Nephron (organoid): ENCODE data around the gene STAT1.
A peak's percentile ranks its signal among the peaks of the same experiment; 100 is the strongest.

ENCODE experiments used
- H3K27ac Mint-ChIP-seq, 3 experiments: 2 replicates each; pipeline ENCODE4 v1.8.0; 2020; ENCODE audit warnings: mixed read lengths in 3 of 3, mild to moderate bottlenecking in 2 of 3, moderate library complexity in 1 of 3
- H3K27me3 Mint-ChIP-seq: 2 replicates; pipeline ENCODE4 v1.8.0; 2021; ENCODE audit warnings: low read depth, mild to moderate bottlenecking, moderate library complexity, mixed read lengths
- H3K36me3 Mint-ChIP-seq: 2 replicates; pipeline ENCODE4 v1.8.0; 2020; ENCODE audit warnings: low read depth, mixed read lengths
- H3K4me1 Mint-ChIP-seq: 2 replicates; pipeline ENCODE4 v1.8.0; 2020; ENCODE audit warnings: mixed read lengths
- H3K4me3 Mint-ChIP-seq, 3 experiments: 2 replicates each; pipeline ENCODE4 v1.8.0; 2020; ENCODE audit warnings: mild to moderate bottlenecking in 3 of 3, mixed read lengths in 3 of 3, moderate library complexity in 2 of 3
- H3K9me3 Mint-ChIP-seq: 2 replicates; pipeline ENCODE4 v1.8.0; 2020; ENCODE audit warnings: mixed read lengths
- TF ChIP-seq, protein P1 (sequence below), 3 experiments: fragments of 200-600 bp; sonication (generic); IDR thresholded peaks; one replicate each; pipeline ENCODE4 v1.5.0; 2021; ENCODE audit warnings: antibody characterized with exemption in 3 of 3; ENCODE audit not compliant: unreplicated experiment in 3 of 3

The STAT1 gene

DNA sequence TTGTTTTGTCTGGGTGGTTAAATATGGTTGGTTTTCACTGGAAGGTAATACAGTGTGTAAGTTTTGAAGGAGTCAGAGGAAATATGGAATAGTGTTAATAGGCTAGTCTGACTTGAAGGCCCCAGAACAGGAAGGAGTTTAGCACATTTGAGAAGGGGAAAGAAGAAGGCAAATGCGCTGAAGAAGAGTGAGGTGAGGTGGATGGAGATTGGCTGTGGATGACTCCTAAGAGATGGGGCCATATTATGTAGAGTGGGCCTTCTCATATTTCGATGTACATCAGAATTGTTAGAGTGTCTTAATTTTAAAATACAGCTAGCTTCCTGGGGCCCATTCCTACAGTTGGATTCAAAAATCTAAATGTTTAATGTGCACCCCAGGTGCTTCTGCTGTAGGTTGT lies 72.4 kb downstream of the STAT1 start:
- Mint-ChIP-seq H3K4me1 (peaks cover 31% of the 10 kb centered on the region), H3K36me3 (no peaks in the 10 kb centered on the region), H3K9me3 (no peaks in the 10 kb centered on the region), H3K27ac (no peak overlapping the region), H3K4me3 (no peak overlapping the region), H3K27me3 (no peaks in the 10 kb centered on the region)
- TF ChIP-seq, protein P1, sequence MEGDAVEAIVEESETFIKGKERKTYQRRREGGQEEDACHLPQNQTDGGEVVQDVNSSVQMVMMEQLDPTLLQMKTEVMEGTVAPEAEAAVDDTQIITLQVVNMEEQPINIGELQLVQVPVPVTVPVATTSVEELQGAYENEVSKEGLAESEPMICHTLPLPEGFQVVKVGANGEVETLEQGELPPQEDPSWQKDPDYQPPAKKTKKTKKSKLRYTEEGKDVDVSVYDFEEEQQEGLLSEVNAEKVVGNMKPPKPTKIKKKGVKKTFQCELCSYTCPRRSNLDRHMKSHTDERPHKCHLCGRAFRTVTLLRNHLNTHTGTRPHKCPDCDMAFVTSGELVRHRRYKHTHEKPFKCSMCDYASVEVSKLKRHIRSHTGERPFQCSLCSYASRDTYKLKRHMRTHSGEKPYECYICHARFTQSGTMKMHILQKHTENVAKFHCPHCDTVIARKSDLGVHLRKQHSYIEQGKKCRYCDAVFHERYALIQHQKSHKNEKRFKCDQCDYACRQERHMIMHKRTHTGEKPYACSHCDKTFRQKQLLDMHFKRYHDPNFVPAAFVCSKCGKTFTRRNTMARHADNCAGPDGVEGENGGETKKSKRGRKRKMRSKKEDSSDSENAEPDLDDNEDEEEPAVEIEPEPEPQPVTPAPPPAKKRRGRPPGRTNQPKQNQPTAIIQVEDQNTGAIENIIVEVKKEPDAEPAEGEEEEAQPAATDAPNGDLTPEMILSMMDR (IDR thresholded peaks at IDR 0.05; ENCODE audit: unreplicated experiment in 3 of 3), result no peak

- Mint-ChIP-seq H3K4me3 (no peak overlapping the region), H3K36me3 (no peaks in the 10 kb centered on the region), H3K27me3 (no peaks in the 10 kb centered on the region), H3K27ac (peak overlapping the region in 2 of 3 experiments; percentile 62 to 70), H3K4me1 (peaks cover 26% of the 10 kb centered on the region), H3K9me3 (no peaks in the 10 kb centered on the region)
- TF ChIP-seq, protein P1 (IDR thresholded peaks at IDR 0.05; ENCODE audit: unreplicated experiment in 3 of 3), result no peak
Measured at GRCh38 chr2:190940454-190940853, 73.5 kb downstream of the STAT1 start.

GRCh38 chr2:190938771-190939335 lies 75.1 kb downstream of the STAT1 start:
- Mint-ChIP-seq H3K4me1 (peaks cover 26% of the 10 kb centered on the region), H3K36me3 (no peaks in the 10 kb centered on the region), H3K27ac (peak overlapping the region; percentile 73 to 77 (median 74)), H3K9me3 (no peaks in the 10 kb centered on the region), H3K4me3 (no peak overlapping the region), H3K27me3 (no peaks in the 10 kb centered on the region)
- TF ChIP-seq, protein P1 (IDR thresholded peaks at IDR 0.05; ENCODE audit: unreplicated experiment in 3 of 3), result no peak

- peaks cover 27% of the 10 kb centered on the region for H3K4me1 Mint-ChIP-seq
- no peaks in the 10 kb centered on the region for H3K9me3 Mint-ChIP-seq
- H3K27ac Mint-ChIP-seq, result no peak overlapping the region
- TF ChIP-seq, protein P1 (IDR thresholded peaks at IDR 0.05; ENCODE audit: unreplicated experiment in 3 of 3), result no peak
- H3K4me3 Mint-ChIP-seq, result no peak overlapping the region
- H3K36me3 Mint-ChIP-seq, result peaks cover 10% of the 10 kb centered on the region
- no peaks in the 10 kb centered on the region for H3K27me3 Mint-ChIP-seq
Measured at GRCh38 chr2:190935054-190935453, 78.9 kb downstream of the STAT1 start.

GRCh38 chr2:190933361-190933760 lies 80.6 kb downstream of the STAT1 start:
- TF ChIP-seq, protein P1 (IDR thresholded peaks at IDR 0.05; ENCODE audit: unreplicated experiment in 3 of 3), result no peak
- Mint-ChIP-seq H3K4me1 (peaks cover 19% of the 10 kb centered on the region), H3K9me3 (no peaks in the 10 kb centered on the region), H3K4me3 (no peak overlapping the region), H3K27me3 (no peaks in the 10 kb centered on the region), H3K36me3 (peaks cover 21% of the 10 kb centered on the region), H3K27ac (no peak overlapping the region)

DNA sequence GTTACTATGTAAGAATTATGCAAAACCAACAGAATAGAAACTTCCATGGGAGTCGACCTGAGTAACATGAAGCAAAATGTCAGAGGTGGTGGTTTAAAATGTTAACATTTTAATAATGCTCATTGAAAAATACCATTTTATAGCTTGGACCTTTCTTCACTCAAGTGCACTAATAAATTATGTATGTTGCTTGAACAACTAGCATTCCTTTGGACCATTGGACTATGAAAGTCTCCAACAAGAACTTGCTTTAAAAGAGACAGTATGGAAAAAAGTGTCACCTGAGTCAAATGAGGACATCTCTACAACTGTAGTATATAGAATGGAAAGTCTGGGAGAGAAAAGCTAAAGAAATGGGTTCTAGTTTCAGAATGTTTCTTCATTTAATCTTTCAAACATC lies 81.5 kb downstream of the STAT1 start:
- no peaks in the 10 kb centered on the region for H3K27me3 Mint-ChIP-seq
- no peaks in the 10 kb centered on the region for H3K9me3 Mint-ChIP-seq
- peaks cover 20% of the 10 kb centered on the region for H3K4me1 Mint-ChIP-seq
- H3K36me3 Mint-ChIP-seq, result peaks cover 25% of the 10 kb centered on the region
- peak overlapping the region in 2 of 3 experiments; percentile 13 to 56 for H3K27ac Mint-ChIP-seq
- peak overlapping the region in 2 of 3 experiments; percentile 2 to 30 for H3K4me3 Mint-ChIP-seq
- TF ChIP-seq, protein P1 (IDR thresholded peaks at IDR 0.05; ENCODE audit: unreplicated experiment in 3 of 3), result no peak
